OCI-LY1 (cell line): ENCODE measurements around the gene MAJIN.
A peak's percentile ranks its signal among the peaks of the same experiment; 100 is the strongest.

Experiments used
- EZH2 ChIP-seq: fragments of 200-600 bp; sonication (generic), shearing (Covaris generic); IDR thresholded peaks from 2 replicates; pipeline ENCODE4 v1.8.0; 2017; ENCODE audit warnings: borderline replicate concordance, mixed run types, mild to moderate bottlenecking, antibody characterized with exemption, low read length, moderate library complexity, mixed read lengths
- TF ChIP-seq, protein P1 (sequence below): fragments of 200-600 bp; sonication (generic), shearing (Covaris generic); IDR thresholded peaks from 2 replicates; pipeline ENCODE4 v1.5.1; 2017; ENCODE audit warnings: mild to moderate bottlenecking, antibody characterized with exemption, low read length, moderate library complexity, mixed read lengths

DNA sequence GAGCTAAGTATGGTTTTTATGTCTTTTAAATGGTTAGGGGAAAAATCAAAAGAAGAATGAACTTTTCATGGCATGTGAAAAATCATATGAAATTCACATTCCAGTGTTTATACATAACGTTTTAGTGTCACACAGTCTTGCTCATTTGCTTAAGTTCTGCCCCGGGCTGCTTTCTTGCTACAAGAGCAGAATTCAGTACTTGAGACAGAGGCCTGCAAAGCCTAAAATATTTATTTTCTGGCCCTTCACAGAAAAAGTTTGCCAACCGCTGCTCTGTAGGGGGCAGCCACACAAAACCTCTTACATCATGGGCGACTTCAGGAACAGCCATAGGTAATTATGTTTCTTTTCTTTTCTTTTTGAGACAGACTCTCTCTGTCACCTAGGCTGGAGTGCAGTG, 53.9 kb downstream of the MAJIN start:
- TF ChIP-seq, protein P1, sequence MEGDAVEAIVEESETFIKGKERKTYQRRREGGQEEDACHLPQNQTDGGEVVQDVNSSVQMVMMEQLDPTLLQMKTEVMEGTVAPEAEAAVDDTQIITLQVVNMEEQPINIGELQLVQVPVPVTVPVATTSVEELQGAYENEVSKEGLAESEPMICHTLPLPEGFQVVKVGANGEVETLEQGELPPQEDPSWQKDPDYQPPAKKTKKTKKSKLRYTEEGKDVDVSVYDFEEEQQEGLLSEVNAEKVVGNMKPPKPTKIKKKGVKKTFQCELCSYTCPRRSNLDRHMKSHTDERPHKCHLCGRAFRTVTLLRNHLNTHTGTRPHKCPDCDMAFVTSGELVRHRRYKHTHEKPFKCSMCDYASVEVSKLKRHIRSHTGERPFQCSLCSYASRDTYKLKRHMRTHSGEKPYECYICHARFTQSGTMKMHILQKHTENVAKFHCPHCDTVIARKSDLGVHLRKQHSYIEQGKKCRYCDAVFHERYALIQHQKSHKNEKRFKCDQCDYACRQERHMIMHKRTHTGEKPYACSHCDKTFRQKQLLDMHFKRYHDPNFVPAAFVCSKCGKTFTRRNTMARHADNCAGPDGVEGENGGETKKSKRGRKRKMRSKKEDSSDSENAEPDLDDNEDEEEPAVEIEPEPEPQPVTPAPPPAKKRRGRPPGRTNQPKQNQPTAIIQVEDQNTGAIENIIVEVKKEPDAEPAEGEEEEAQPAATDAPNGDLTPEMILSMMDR, result peak; percentile 60; the same call in 1 of the 2 replicates
- TF ChIP-seq EZH2, result no peak
